ENCODE data around the gene GRIK4.
A peak's percentile ranks its signal among the peaks of the same experiment; 100 is the strongest.
"Not testable (repeated sequence)": the region's sequence is repeated elsewhere in the genome, so short reads cannot be mapped to it uniquely, and the experiment has no call there.

Gene GRIK4

DNA sequence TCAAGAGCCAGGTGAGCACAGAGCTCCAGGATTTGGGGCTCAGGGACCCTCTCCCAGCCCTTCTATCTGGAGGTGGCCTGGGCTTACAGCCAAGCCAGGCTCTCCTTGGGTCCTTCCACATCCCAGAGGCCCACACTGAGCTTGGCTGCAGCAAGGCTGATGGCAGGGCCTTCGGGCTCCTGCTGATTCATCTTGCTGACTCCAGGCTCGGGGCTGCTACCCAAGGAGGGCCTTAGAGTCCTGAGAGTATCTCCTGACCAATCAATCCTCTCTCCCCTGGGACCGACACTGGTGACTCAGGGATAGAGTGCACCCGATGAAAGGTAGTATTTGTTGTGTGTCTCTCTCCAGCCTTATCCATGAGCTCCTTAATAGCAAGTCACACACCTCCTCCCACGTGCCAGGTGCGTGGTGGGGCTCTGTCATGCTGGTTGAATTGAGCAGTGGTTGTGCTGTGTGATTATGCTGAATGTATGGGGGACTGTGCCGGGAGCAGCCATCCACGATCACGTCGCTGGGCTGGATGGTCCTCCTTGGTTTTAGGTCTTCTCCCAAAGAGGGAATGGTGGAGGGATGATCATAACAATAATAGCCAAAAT lies 62.3 kb downstream of the GRIK4 start:
- TF ChIP-seq POLR2AphosphoS5 (IDR thresholded peaks at IDR 0.05; ENCODE audit: low read depth, low read length): no peak
- TF ChIP-seq POLR2A (IDR thresholded peaks at IDR 0.05; ENCODE audit: low read depth, low read length): no peak
- TF ChIP-seq TAF1 (IDR thresholded peaks at IDR 0.05; ENCODE audit: borderline replicate concordance, low read depth, low read length): no peak
- FAIRE-seq (no peak), DNase-seq (ENCODE audit: insufficient read length) (no peak)

DNA sequence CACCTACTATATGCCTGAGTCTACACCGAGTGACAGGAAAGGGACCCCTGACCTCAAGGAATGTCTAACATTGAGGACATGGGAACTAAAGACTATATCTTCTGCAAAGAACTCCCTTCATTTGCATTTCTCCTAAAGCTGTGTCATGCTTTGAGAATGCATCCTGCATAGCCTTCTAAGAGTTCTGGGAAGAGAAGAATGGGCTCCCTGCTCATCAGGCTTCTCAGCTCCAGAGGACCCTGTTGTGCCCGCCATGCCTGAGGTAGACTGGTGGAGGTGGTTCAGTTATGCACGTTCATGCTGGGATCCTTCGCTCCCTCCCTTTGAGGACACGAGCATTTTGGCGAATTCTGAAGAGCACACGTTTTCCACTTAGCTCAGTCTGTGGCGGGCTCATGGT lies 63.3 kb downstream of the GRIK4 start:
- FAIRE-seq (no peak), DNase-seq (ENCODE audit: insufficient read length) (no peak)
- no peak for TF ChIP-seq TAF1 (IDR thresholded peaks at IDR 0.05; ENCODE audit: borderline replicate concordance, low read depth, low read length)
- no peak for TF ChIP-seq POLR2AphosphoS5 (IDR thresholded peaks at IDR 0.05; ENCODE audit: low read depth, low read length)
- no peak for TF ChIP-seq POLR2A (IDR thresholded peaks at IDR 0.05; ENCODE audit: low read depth, low read length)

DNA sequence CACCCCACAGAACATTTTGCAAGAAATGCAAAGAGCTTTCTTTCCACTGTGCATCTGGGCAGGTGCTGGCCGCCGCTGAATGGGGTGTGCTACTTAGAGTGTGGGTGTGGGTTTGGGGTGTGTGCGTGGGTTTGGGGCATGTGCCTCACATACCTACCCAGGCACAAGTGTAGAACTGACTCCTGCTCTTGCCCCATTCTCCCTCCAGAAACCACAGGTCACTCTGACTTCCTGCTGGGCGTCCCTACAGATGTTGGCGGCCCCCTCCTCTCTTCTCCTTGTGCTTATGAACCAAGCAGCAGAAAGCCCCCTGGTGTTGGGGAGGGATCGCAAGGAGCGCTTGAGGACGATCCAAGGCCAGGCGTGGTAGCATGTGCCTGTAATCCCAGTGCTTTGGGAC lies 63.9 kb downstream of the GRIK4 start:
- TF ChIP-seq POLR2AphosphoS5 (IDR thresholded peaks at IDR 0.05; ENCODE audit: low read depth, low read length) (no peak), TAF1 (IDR thresholded peaks at IDR 0.05; ENCODE audit: borderline replicate concordance, low read depth, low read length) (no peak), POLR2A (IDR thresholded peaks at IDR 0.05; ENCODE audit: low read depth, low read length) (no peak)
- DNase-seq (ENCODE audit: insufficient read length) (no peak), FAIRE-seq (no peak)

DNA sequence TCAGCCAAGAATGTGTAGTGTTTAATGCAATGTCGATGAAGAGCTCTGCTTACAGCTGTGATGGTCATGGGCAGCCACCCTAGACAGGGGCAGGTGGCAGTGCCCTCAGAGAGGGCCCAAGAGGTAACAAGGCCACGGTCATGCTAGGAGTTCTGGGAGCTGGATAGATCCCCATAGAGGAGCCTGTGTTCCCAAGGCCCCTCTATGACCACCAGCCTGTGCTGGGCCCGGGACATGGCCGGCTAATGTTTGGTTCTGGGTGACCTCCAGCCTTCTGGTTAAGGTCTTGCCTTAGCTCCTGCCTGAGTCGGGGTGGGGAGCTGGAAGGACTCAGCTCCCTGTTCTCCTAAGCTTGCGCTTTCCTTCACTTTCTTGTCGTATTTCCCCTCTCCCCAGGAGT lies 65.1 kb downstream of the GRIK4 start:
- FAIRE-seq: no peak
- DNase-seq (ENCODE audit: insufficient read length): no peak
- no peak for TF ChIP-seq POLR2A (IDR thresholded peaks at IDR 0.05; ENCODE audit: low read depth, low read length)
- no peak for TF ChIP-seq POLR2AphosphoS5 (IDR thresholded peaks at IDR 0.05; ENCODE audit: low read depth, low read length)
- no peak for TF ChIP-seq TAF1 (IDR thresholded peaks at IDR 0.05; ENCODE audit: borderline replicate concordance, low read depth, low read length)

DNA sequence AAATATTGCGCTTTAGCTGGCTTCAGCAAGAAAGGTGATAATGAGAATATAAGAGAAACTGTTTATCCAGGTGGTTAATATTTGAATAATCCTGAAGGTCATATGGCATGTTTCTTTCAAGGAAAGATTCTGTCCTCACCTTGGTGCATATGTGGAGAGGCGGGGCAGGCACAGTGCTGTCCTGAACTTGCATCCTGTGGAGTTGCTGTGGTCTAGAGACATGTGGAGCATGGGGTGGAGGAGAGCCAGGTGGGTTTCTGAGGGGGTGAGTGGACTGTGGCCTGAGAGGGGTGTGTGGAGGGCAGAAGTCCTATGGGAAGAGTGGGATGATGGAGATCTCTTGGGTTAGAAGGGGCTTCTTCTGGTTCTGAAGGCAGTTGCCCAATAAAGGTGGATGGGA lies 65.5 kb downstream of the GRIK4 start:
- no peak for DNase-seq (ENCODE audit: insufficient read length)
- no peak for FAIRE-seq
- no peak for TF ChIP-seq POLR2AphosphoS5 (IDR thresholded peaks at IDR 0.05; ENCODE audit: low read depth, low read length)
- no peak for TF ChIP-seq TAF1 (IDR thresholded peaks at IDR 0.05; ENCODE audit: borderline replicate concordance, low read depth, low read length)
- no peak for TF ChIP-seq POLR2A (IDR thresholded peaks at IDR 0.05; ENCODE audit: low read depth, low read length)

DNA sequence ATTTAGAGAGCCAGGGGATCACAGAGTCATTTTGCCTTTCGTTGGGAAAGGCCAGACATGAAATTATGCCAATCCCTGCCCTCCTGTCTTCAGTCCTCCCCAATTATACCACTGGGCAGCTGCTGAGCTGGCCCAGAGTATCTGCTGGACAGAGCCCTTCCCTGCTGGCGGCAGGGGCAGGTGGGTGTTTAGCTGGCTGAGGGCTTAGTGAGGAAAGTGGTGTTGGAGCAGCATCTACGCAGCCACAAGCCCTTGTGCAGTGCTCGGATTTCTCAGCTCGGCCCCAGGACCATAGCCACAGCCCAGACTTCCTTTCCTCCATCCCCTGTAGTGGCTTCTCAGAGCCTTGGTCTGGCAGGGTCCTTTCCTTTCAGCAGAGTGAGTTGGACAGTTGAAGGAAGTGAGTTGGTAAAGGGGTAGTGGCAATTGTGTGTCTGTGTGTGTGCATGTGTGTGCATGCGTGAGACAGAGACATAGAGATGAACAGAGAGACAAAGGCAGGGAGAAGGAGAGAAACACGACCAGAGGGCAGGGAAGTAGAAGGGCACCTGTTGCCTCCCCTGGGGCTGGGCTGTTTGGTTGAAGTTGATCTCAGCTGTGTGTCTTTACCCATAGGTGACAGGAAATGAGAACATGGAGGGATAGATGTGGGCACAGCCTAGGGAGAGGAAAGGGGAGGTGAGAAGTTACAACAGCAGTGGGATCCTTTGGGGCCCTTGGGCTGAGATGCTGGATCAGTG lies 66.2 kb downstream of the GRIK4 start:
- DNase-seq (ENCODE audit: insufficient read length) (no peak), FAIRE-seq (peak; percentile 44)
- no peak for TF ChIP-seq TAF1 (IDR thresholded peaks at IDR 0.05; ENCODE audit: borderline replicate concordance, low read depth, low read length)
- TF ChIP-seq POLR2A (IDR thresholded peaks at IDR 0.05; ENCODE audit: low read depth, low read length): no peak
- no peak for TF ChIP-seq POLR2AphosphoS5 (IDR thresholded peaks at IDR 0.05; ENCODE audit: low read depth, low read length)

DNA sequence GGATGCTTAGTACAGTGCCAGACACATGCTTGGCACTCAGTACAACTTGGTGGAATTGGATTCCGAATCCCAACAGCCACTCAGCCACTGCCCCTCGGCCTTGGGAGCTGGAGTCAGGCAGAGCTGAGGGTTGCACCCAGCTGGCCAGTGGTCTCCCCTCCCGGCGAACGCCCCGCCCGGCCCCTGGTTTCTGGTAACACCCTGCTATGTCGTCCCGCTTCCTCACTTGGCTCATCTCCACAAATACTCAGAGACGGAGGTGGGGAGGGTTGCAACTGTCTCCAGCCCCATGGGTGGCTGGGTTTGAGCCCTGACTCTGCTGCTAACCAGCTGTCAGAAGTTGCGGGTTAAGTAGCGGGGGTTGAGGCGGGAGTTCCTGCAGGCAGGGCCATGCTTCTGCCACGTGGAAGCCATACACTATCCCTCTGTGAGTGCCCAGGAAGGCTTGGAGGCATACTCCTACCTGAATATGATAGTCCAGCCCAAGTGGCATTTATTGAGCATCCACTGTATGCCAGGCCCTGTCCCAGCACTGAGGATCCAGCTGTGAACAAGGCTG lies 67.1 kb downstream of the GRIK4 start:
- DNase-seq (ENCODE audit: insufficient read length): no peak
- FAIRE-seq: no peak
- no peak for TF ChIP-seq TAF1 (IDR thresholded peaks at IDR 0.05; ENCODE audit: borderline replicate concordance, low read depth, low read length)
- TF ChIP-seq POLR2A (IDR thresholded peaks at IDR 0.05; ENCODE audit: low read depth, low read length): no peak
- no peak for TF ChIP-seq POLR2AphosphoS5 (IDR thresholded peaks at IDR 0.05; ENCODE audit: low read depth, low read length)

DNA sequence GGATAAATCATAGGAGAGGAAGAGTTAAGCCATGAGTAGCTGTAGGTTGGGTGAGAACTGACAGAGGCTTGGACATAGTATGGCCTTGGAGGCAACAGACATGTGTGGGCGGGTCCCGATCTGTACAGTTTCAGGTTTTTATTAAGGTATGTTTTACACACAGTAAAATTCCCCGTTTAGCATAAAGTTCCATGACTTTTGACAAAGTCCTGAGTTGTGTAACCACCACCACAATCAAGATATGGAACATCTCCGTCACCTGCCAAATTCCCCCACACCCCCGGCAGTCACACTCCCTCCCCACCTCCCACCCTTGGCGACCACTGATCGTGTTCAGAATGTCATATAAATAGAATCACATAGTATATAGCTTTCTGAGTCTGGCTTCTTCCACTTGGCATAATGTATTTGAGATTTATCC lies 68.1 kb downstream of the GRIK4 start:
- no peak for DNase-seq (ENCODE audit: insufficient read length)
- no peak for TF ChIP-seq POLR2AphosphoS5 (IDR thresholded peaks at IDR 0.05; ENCODE audit: low read depth, low read length)
- no peak for TF ChIP-seq TAF1 (IDR thresholded peaks at IDR 0.05; ENCODE audit: borderline replicate concordance, low read depth, low read length)
- no peak for TF ChIP-seq POLR2A (IDR thresholded peaks at IDR 0.05; ENCODE audit: low read depth, low read length)
- FAIRE-seq: peak; percentile 53

DNA sequence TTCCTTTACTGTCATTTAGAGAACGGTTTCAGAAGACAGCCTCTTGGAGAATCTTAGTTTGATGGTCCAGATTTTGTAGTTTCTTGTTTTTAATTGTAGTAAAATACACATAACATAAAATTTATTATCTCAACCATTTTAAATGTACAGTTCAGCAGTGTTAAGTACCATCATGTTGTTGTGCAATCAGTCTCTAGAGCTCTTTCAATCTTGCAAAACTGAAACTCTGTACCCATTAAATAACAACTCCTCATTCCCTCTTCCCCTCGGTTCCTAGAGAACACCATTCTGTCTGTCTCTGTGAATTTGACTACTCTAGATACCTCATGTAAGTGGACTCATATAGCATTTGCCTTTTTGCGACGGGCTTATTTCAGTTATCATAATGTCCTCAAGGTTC lies 69.8 kb downstream of the GRIK4 start:
- no peak for DNase-seq (ENCODE audit: insufficient read length)
- TF ChIP-seq POLR2A (IDR thresholded peaks at IDR 0.05; ENCODE audit: low read depth, low read length): no peak
- no peak for TF ChIP-seq POLR2AphosphoS5 (IDR thresholded peaks at IDR 0.05; ENCODE audit: low read depth, low read length)
- TF ChIP-seq TAF1 (IDR thresholded peaks at IDR 0.05; ENCODE audit: borderline replicate concordance, low read depth, low read length): no peak
- FAIRE-seq: peak; percentile 9

DNA sequence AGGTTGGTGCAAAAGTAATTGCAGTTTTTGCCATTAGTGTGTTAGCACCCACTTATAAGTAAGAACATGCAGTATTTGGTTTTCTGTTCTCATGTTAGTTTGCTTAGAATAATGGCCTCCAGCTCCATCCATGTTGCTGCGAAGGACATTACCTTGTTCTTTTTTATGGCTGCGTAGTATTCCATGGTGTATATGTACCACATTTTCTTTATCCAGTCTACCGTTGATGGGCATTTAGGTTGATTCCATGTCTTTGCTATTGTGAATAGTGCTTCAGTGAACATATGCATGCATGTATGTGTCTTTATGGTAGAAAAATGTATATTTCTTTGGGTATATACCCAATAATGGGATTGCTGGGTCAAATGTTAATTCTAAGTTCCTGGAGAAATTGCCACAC lies 71.0 kb downstream of the GRIK4 start:
- DNase-seq (ENCODE audit: insufficient read length); FAIRE-seq: not testable (repeated sequence)

DNA sequence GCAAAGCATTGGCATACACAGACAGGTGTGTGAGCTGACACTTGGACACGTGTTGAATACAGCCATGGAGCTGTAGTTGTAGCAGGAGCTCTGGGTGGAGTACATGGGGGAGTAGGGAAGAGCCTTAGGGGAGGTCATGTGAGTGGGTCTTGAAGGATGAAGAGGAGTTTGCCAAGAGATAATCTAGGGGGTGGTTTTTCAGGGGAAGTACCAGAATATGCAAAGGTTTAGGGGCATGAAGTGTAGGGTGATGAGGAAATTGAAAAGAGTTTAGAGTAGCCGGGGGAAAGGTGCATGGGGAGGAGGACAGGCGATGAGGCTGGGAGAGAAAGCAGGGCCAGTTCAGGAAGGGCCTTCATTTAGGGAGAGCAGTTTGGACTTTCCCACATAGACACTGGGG lies 74.5 kb downstream of the GRIK4 start:
- no peak for DNase-seq (ENCODE audit: insufficient read length)
- FAIRE-seq: no peak

DNA sequence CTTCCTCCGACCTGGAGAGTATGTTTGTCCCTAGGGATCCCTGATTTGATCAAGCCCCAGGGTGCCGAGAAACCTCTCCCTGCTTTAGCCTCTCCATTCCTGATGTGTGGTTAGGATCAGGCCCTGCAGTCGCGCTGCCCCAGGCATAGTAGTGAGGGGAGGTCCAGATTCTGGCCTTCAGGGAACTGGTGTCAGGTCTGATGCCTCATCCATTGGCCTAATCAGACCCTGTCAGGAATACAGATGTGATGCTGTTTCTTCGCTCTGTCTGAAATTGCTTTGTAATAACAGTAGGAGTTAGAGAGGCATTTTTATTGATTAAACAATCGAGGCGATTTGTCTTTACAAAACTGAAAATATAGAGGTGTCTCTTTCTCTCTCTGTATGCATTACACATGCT lies 75.2 kb downstream of the GRIK4 start:
- DNase-seq (ENCODE audit: insufficient read length) (no peak), FAIRE-seq (no peak)
- TF ChIP-seq POLR2A (IDR thresholded peaks at IDR 0.05; ENCODE audit: low read depth, low read length): no peak
- no peak for TF ChIP-seq POLR2AphosphoS5 (IDR thresholded peaks at IDR 0.05; ENCODE audit: low read depth, low read length)
- TF ChIP-seq TAF1 (IDR thresholded peaks at IDR 0.05; ENCODE audit: borderline replicate concordance, low read depth, low read length): no peak

More for the DNA sequence above, 74.5 kb downstream of the GRIK4 start:
- TF ChIP-seq POLR2A (IDR thresholded peaks at IDR 0.05; ENCODE audit: low read depth, low read length): no peak
- no peak for TF ChIP-seq POLR2AphosphoS5 (IDR thresholded peaks at IDR 0.05; ENCODE audit: low read depth, low read length)
- no peak for TF ChIP-seq TAF1 (IDR thresholded peaks at IDR 0.05; ENCODE audit: borderline replicate concordance, low read depth, low read length)

All from GM12892 (cell line).